ENCODE data around the gene PLEK.

PLEK gene

GRCh38 chr2:68359889-68360288 lies 5.2 kb upstream of the PLEK start:
- no peak for DNase-seq (ENCODE audit: low read depth, low spot score)
- ChIA-PET CTCF (interaction anchor here (1.2 to 1.7 kb wide), 4 partner anchors 11 to 239 kb away, joined by 3 to 8 read pairs (median 4); no protein-coding TSS in a partner anchor), POLR2A (no interaction called here)

GRCh38 chr2:68362069-68362468 lies 3.0 kb upstream of the PLEK start:
- no peak overlapping the region for H3K4me3 ChIP-seq (ENCODE audit: low read depth, low read length)
- peak; percentile 52 for TF ChIP-seq CTCF (IDR thresholded peaks at IDR 0.05; ENCODE audit: insufficient read depth, low read length, missing control alignments)
- DNase-seq (ENCODE audit: low read depth, low spot score) = no peak
- ChIA-PET POLR2A (no interaction called here), CTCF (interaction anchor here (1.2 to 1.6 kb wide), 2 partner anchors 75 to 80 kb away, joined by 3 to 4 read pairs; no protein-coding TSS in a partner anchor)

More at GRCh38 chr2:68359889-68360288, 5.2 kb upstream of the PLEK start:
- H3K4me3 ChIP-seq (ENCODE audit: low read depth, low read length) = no peak overlapping the region
- TF ChIP-seq CTCF (IDR thresholded peaks at IDR 0.05; ENCODE audit: insufficient read depth, low read length, missing control alignments) = no peak

GRCh38 chr2:68362749-68363148 lies 2.3 kb upstream of the PLEK start:
- DNase-seq (ENCODE audit: low read depth, low spot score) = no peak
- POLR2A ChIA-PET = no interaction called here
- TF ChIP-seq CTCF (IDR thresholded peaks at IDR 0.05; ENCODE audit: insufficient read depth, low read length, missing control alignments) = no peak
- H3K4me3 ChIP-seq (ENCODE audit: low read depth, low read length) = no peak overlapping the region
- CTCF ChIA-PET = interaction anchor here (1.6 kb wide), 1 partner anchor 79 kb away, joined by 4 read pairs; no protein-coding TSS in a partner anchor

- POLR2A ChIA-PET = no interaction called here
- CTCF ChIA-PET = interaction anchor here (1.6 kb wide), 1 partner anchor 78 kb away, joined by 4 read pairs; no protein-coding TSS in a partner anchor
- DNase-seq (ENCODE audit: low read depth, low spot score) = no peak
- TF ChIP-seq CTCF (IDR thresholded peaks at IDR 0.05; ENCODE audit: insufficient read depth, low read length, missing control alignments) = no peak
- no peak overlapping the region for H3K4me3 ChIP-seq (ENCODE audit: low read depth, low read length)
Observed at GRCh38 chr2:68363721-68364120, 1.4 kb upstream of the PLEK start.

GRCh38 chr2:68366083-68366560 lies 1.0 kb downstream of the PLEK start:
- ChIA-PET CTCF (interaction anchor here (0.5 to 2.2 kb wide), 3 partner anchors 9 to 82 kb away, joined by 3 to 6 read pairs (median 3); no protein-coding TSS in a partner anchor), POLR2A (no interaction called here)
- DNase-seq (ENCODE audit: low read depth, low spot score) = no peak
- no peak for TF ChIP-seq CTCF (IDR thresholded peaks at IDR 0.05; ENCODE audit: insufficient read depth, low read length, missing control alignments)
- no peak overlapping the region for H3K4me3 ChIP-seq (ENCODE audit: low read depth, low read length)

- H3K4me3 ChIP-seq (ENCODE audit: low read depth, low read length) = no peak overlapping the region
- no peak for TF ChIP-seq CTCF (IDR thresholded peaks at IDR 0.05; ENCODE audit: insufficient read depth, low read length, missing control alignments)
- ChIA-PET CTCF (interaction anchor here (2.0 kb wide), 1 partner anchor 74 kb away, joined by 7 read pairs; no protein-coding TSS in a partner anchor), POLR2A (no interaction called here)
- DNase-seq (ENCODE audit: low read depth, low spot score) = no peak
Observed at GRCh38 chr2:68367953-68368653, 3.0 kb downstream of the PLEK start.
